Heart left ventricle (tissue), 16 donors: Measurements from ENCODE around the gene CCNJL. TPM values are rescaled to one million over a fixed set of nuclear protein-coding genes. Genes with fewer than 3 reads are reported as not detected.

Source experiments
- ATAC-seq, 4 donors: fragments of 200-7000 bp; cut with Tn5 transposase; one replicate each; pipeline ENCODE4 v1.9.1; 2020 to 2022; ENCODE audit warnings: moderate library complexity in 4 of 4, mild to moderate bottlenecking in 3 of 4, moderate number of reproducible peaks in 1 of 4
- DNase-seq, 5 donors: peaks; one replicate each; pipeline ENCODE4 v3.0.0-alpha.2; 2020
- H3K27ac ChIP-seq, 12 donors: fragments of 200-600 bp; sonication (generic) in 4 of 12; one replicate each; pipeline versions ENCODE4 v1.5.0 to v1.8.0; 2016 to 2022; ENCODE audit warnings: mild to moderate bottlenecking in 2 of 12
- H3K27me3 ChIP-seq, 9 donors: fragments of 200-600 bp; sonication (generic) in 2 of 9; one replicate each; pipeline versions ENCODE4 v1.5.1 to v1.8.0; 2016 to 2022; ENCODE audit warnings: mild to moderate bottlenecking in 3 of 9
- H3K36me3 ChIP-seq, 9 donors: fragments of 200-600 bp; sonication (generic) in 2 of 9; one replicate each; pipeline versions ENCODE4 v1.5.0 to v1.8.0; 2018 to 2022; ENCODE audit warnings: mild to moderate bottlenecking in 2 of 9
- H3K4me1 ChIP-seq, 12 donors: fragments of 200-600 bp; sonication (generic) in 4 of 12; one replicate each; pipeline versions ENCODE4 v1.5.0 to v1.8.0; 2016 to 2022; ENCODE audit warnings: mild to moderate bottlenecking in 3 of 12
- H3K4me3 ChIP-seq, 12 donors: fragments of 200-600 bp; sonication (generic) in 4 of 12; one replicate each; pipeline versions ENCODE4 v1.5.0 to v1.8.0; 2017 to 2022; ENCODE audit warnings: mild to moderate bottlenecking in 9 of 12, moderate library complexity in 4 of 12
- H3K9me3 ChIP-seq, 12 donors: fragments of 200-600 bp; sonication (generic) in 4 of 12; one replicate each; pipeline versions ENCODE4 v1.5.0 to v1.8.0; 2016 to 2022; ENCODE audit warnings: mild to moderate bottlenecking in 1 of 12
- CTCF ChIP-seq, 12 donors: fragments of 200-600 bp; sonication (generic) in 4 of 12; IDR thresholded peaks; one replicate each; pipeline versions ENCODE4 v1.5.0 to v1.8.0; 2018 to 2022; ENCODE audit warnings: antibody characterized with exemption in 12 of 12, mild to moderate bottlenecking in 5 of 12
- POLR2A ChIP-seq, 2 donors: fragments of 450-650 bp; IDR thresholded peaks; one replicate each; pipeline ENCODE4 v1.6.1; 2017; ENCODE audit warnings: antibody characterized with exemption in 2 of 2, mild to moderate bottlenecking in 2 of 2, moderate library complexity in 2 of 2
- WGBS, 4 donors: extraction: QIAGEN DNeasy Blood & Tissue Kit in 2 of 4; methylation state at CpG; one replicate each; pipeline versions ENCODE4 v1.1.5 to v1.1.7; 2013 to 2018; 5-methylcytosine and 5-hydroxymethylcytosine counted together
- intact Hi-C, 10 donors: fragments of 100-400 bp; cut with DNase I; formaldehyde crosslinking; loops; one replicate each; pipeline versions ENCODE4 v1.11.1 to v1.14.2; 2022
- polyA plus RNA-seq, 2 donors: library from polyadenylated mRNA; stranded (reverse); fragments of 200-250 nt; gene quantifications; one replicate each; pipeline ENCODE4 v1.2.3, GENCODE V29; 2013
- total RNA-seq, 9 donors: library from RNA; depleted of rRNA in 2 of 9; stranded (reverse); fragments of >200 nt in 2 of 9; fragmentation: NEBNext Ultra II Directional in 3 of 9; extraction: Animal tissue kit (Norgen Biotek cat#: 25700) in 3 of 9; gene quantifications; one replicate each; pipeline versions ENCODE4 v1.1.0 to v1.2.4, GENCODE V29; 2016 to 2023
- donor health status: ischemic (EF 13 %, LVEDD 7.1; RV severe dilation, severe dysfunction).
- donor health status: healthy with polysubstance abuse.
- donor health status: DM: no; HTN: yes; CAD: no.
- donor health status: DM: no; HTN: no; CAD: no.
- donor health status: ischemic (EF 25% LVEDD 6.9; RV normal size, moderate dysfunction).
- donor health status: ischemic (EF 25% LVEDD 5.7; RV mildly dilated, moderate dysfunction).
- donor health status: healthy.
- donor health status: DM: yes; HTN: yes; CAD: no.
- donor health status: ischemic (EF 35%, LVEDD 5.7; RV mildly dilated, moderate dysfunction).
- donor health status: nonischemic (EF 11% LVEDD 7.7; RV severe dilation, severe dysfunction).
- donor health status: DM: yes; HTN: yes; CAD: no.
- donor health status: PGD.
- donor health status: ischemic (EF 29% LVEDD 5.4; RV normal size, mild dysfunction).
- donor health status: nonischemic (EF 23%, LVEDD 6.1; RV moderate dilation, normal function).

Gene CCNJL
- total and polyA plus RNA-seq, 11 donors = 3.5 to 12.4 (median 7.2) TPM

GRCh38 chr5:160330212-160330611 lies 17.8 kb upstream of the CCNJL start:
- no peak for DNase-seq
- H3K4me3 ChIP-seq = no peak overlapping the region
- H3K9me3 ChIP-seq = no peaks in the 10 kb centered on the region
- no peaks in the 10 kb centered on the region for H3K36me3 ChIP-seq
- no peak for TF ChIP-seq POLR2A (IDR thresholded peaks at IDR 0.05)
- no peak for TF ChIP-seq CTCF (IDR thresholded peaks at IDR 0.05)
- intact Hi-C loops = loop anchor here in 1 of 10 donors (5.0 kb wide), 1 partner anchor 118 kb away; no protein-coding TSS in a partner anchor
- no peak overlapping the region for H3K27ac ChIP-seq
- no peak for ATAC-seq
- H3K4me1 ChIP-seq = peaks cover 0 to 7% (median 0%) of the 10 kb centered on the region in 12 donors
- WGBS, 4 donors = 86 to 91% (median 89%) methylated on average over 4 of the region's 4 CpGs
- H3K27me3 ChIP-seq = no peaks in the 10 kb centered on the region

DNA sequence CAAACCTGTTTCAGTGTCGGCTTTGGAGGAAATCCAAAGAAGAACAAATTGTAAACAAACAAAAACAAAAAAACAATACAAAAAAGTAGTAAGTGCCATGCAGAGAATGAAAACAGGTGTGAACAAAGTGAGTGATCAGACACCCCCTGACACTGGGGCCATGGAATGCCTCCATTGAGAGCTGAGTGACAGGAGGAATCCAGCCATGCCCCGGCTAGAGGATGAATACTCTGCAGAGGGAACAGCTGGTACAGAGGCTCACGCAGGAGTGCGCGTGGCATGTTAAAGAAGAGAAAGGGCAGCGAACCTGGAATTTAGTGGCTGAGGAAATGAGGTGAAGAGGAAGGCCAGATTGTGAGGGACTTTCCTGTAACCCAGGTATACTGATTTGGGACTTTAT lies 15.5 kb upstream of the CCNJL start:
- Histone ChIP-seq H3K4me1 (no peaks in the 10 kb centered on the region), H3K27ac (no peak overlapping the region), H3K9me3 (no peaks in the 10 kb centered on the region), H3K36me3 (no peaks in the 10 kb centered on the region), H3K27me3 (no peaks in the 10 kb centered on the region), H3K4me3 (no peak overlapping the region)
- DNase-seq = no peak
- 81 to 88% (median 82%) methylated on average over 6 of the region's 6 CpGs for WGBS, 4 donors
- ATAC-seq = no peak
- no peak for TF ChIP-seq POLR2A (IDR thresholded peaks at IDR 0.05)
- TF ChIP-seq CTCF (IDR thresholded peaks at IDR 0.05) = no peak
- intact Hi-C loops = no loop called here

DNA sequence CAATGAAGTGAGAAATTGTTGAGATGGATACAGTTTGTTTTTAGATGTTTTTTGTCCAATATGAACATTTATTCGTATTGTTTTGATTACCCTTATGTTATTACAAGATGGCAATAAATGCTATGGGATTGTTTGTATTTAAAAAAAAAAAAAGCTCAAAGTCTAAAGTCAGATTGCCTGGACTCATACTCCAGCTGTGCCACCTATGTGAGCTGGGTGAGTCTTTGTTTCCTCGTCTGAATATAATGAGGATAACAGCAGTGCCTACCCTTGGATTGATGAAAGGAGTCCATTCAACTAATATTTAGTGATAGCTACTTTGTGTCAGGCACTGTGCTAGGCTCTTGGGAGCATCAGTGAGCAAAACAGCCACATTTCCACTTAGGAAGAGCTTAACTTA lies 14.6 kb upstream of the CCNJL start:
- ATAC-seq (no peak), DNase-seq (no peak)
- intact Hi-C loops = no loop called here
- TF ChIP-seq CTCF (IDR thresholded peaks at IDR 0.05) (no peak), POLR2A (IDR thresholded peaks at IDR 0.05) (no peak)
- no peaks in the 10 kb centered on the region for H3K4me1 ChIP-seq
- H3K4me3 ChIP-seq = no peak overlapping the region
- no peaks in the 10 kb centered on the region for H3K9me3 ChIP-seq
- 73 to 91% (median 75%) methylated on average over 2 of the region's 2 CpGs for WGBS, 4 donors
- no peaks in the 10 kb centered on the region for H3K27me3 ChIP-seq
- no peaks in the 10 kb centered on the region for H3K36me3 ChIP-seq
- no peak overlapping the region for H3K27ac ChIP-seq

DNA sequence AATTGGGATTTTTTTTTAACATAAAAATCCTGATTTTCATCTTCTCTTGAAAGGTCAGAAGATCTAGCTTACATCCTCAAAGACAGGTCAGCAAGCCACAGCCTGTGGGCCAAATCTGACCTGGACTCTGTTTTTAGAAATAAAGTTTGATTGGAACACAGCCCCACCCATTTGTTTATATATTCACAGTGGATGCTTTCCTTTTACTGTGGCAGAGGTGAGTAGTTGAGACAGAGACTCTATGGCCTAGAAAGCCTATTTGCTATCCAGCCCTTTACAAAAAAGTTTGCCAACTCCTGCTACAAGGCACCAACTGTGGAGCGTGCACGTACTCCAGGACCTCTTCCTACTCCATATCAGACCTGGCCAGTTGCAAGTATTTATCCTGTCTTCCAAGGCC lies 13.4 kb upstream of the CCNJL start:
- Histone ChIP-seq H3K4me1 (no peaks in the 10 kb centered on the region), H3K4me3 (no peak overlapping the region), H3K9me3 (no peaks in the 10 kb centered on the region), H3K27ac (no peak overlapping the region), H3K36me3 (no peaks in the 10 kb centered on the region), H3K27me3 (no peaks in the 10 kb centered on the region)
- TF ChIP-seq POLR2A (IDR thresholded peaks at IDR 0.05) (no peak), CTCF (IDR thresholded peaks at IDR 0.05) (no peak)
- 92 to 100% (median 95%) methylated on average over 2 of the region's 2 CpGs for WGBS, 4 donors
- DNase-seq (no peak), ATAC-seq (no peak)
- intact Hi-C loops = no loop called here
